Keratinocyte (primary cell): Measurements from ENCODE around the gene LNPEP. TPM values are rescaled to one million over a fixed set of nuclear protein-coding genes. Genes with fewer than 3 reads are reported as not detected.

Experiments used
- DNase-seq: peaks from one replicate; pipeline ENCODE4 v3.0.0-alpha.2; 2011; ENCODE audit warnings: low read depth, missing footprints, low spot score
- FAIRE-seq: peaks from 2 replicates; lab custom pipeline; 2011; peaks lifted over from hg19 to GRCh38; lab: Jason Lieb, UNC
- H2AFZ ChIP-seq: 2 replicates; pipeline ENCODE4 v1.6.0; 2012; ENCODE audit warnings: low read length, control low read depth, inconsistent platforms; ENCODE audit not compliant: control insufficient read depth
- H3K27ac ChIP-seq: 2 replicates; pipeline ENCODE4 v1.5.1; 2011; ENCODE audit warnings: low read length; ENCODE audit not compliant: control insufficient read depth, insufficient read depth
- H3K27me3 ChIP-seq: 3 replicates; pipeline ENCODE4 v1.6.0; 2011; ENCODE audit warnings: low read length; ENCODE audit not compliant: control insufficient read depth, insufficient read depth; ENCODE audit errors: extremely low read depth
- H3K36me3 ChIP-seq, 2 experiments: 2 replicates in 1 of 2; 3 replicates in 1 of 2; pipeline ENCODE4 v1.5.1; 2011; ENCODE audit warnings: low read length in 2 of 2, mild to moderate bottlenecking in 1 of 2; ENCODE audit not compliant: control insufficient read depth in 2 of 2, insufficient read depth in 2 of 2; ENCODE audit errors: extremely low read depth in 1 of 2
- H3K4me1 ChIP-seq: 3 replicates; pipeline ENCODE4 v1.5.1; 2011; ENCODE audit warnings: low read length; ENCODE audit not compliant: control insufficient read depth, insufficient read depth; ENCODE audit errors: extremely low read depth
- H3K4me2 ChIP-seq: 3 replicates; pipeline ENCODE4 v1.6.0; 2011; ENCODE audit warnings: low read depth, low read length; ENCODE audit not compliant: control insufficient read depth, insufficient read depth; ENCODE audit errors: extremely low read depth
- H3K4me3 ChIP-seq, 3 experiments: fragments of 200-600 bp in 1 of 3; sonication (generic) in 1 of 3; 2 replicates in 2 of 3; 3 replicates in 1 of 3; pipeline ENCODE4 v1.5.1; 2011 to 2016; ENCODE audit warnings: low read length in 3 of 3, mild to moderate bottlenecking in 3 of 3, control low read depth in 2 of 3, inconsistent platforms in 1 of 3, low read depth in 1 of 3, mixed read lengths in 1 of 3, mixed run types in 1 of 3, moderate library complexity in 1 of 3; ENCODE audit not compliant: control insufficient read depth in 2 of 3, insufficient read depth in 2 of 3; ENCODE audit errors: extremely low read depth in 1 of 3
- H3K79me2 ChIP-seq: 2 replicates; pipeline ENCODE4 v1.6.0; 2012; ENCODE audit warnings: low read length; ENCODE audit not compliant: control insufficient read depth, insufficient read depth
- H3K9ac ChIP-seq: 3 replicates; pipeline ENCODE4 v1.6.0; 2011; ENCODE audit warnings: low read length; ENCODE audit not compliant: control insufficient read depth, insufficient read depth; ENCODE audit errors: extremely low read depth
- H3K9me1 ChIP-seq: 3 replicates; pipeline ENCODE4 v1.6.0; 2011; ENCODE audit warnings: low read length; ENCODE audit not compliant: control insufficient read depth, insufficient read depth; ENCODE audit errors: extremely low read depth
- H3K9me3 ChIP-seq: 2 replicates; pipeline ENCODE4 v1.5.1; 2012; ENCODE audit warnings: low read depth, low read length; ENCODE audit not compliant: control insufficient read depth
- H4K20me1 ChIP-seq: 3 replicates; pipeline ENCODE4 v1.6.0; 2011; ENCODE audit warnings: low read length; ENCODE audit not compliant: control insufficient read depth, insufficient read depth; ENCODE audit errors: extremely low read depth
- EZH2 ChIP-seq: IDR thresholded peaks from one replicate; pipeline ENCODE4 v1.6.1; 2012; ENCODE audit warnings: inconsistent platforms, mild to moderate bottlenecking, low read length, moderate library complexity
- dilution Hi-C: fragments of 300-500 bp; cut with MboI; formaldehyde crosslinking; loops from one replicate; pipeline ENCODE4 v1.7.0; 2020; ENCODE audit warnings: low sequenced_read_pairs; ENCODE audit not compliant: extremely low pct_ligation_motif_present
- polyA plus RNA-seq, 5 experiments: library from polyadenylated mRNA; depleted of rRNA in 3 of 5; stranded (reverse) in 3 of 5; stranded (forward) in 1 of 5; unstranded in 1 of 5; fragments of >200 nt; gene quantifications; 1 replicate in 1 of 5; 2 replicates in 3 of 5; 3 replicates in 1 of 5; pipeline versions ENCODE4 v1.2.1 to v1.2.3, GENCODE V29; 2011 to 2012; ENCODE audit warnings: missing spikeins in 2 of 5, low read depth in 1 of 5, low replicate concordance in 1 of 5
- TF ChIP-seq, protein P1 (sequence below), 3 experiments: IDR thresholded peaks in 1 of 3; conservative IDR thresholded peaks in 1 of 3; optimal IDR thresholded peaks in 1 of 3; 2 replicates in 2 of 3; 3 replicates in 1 of 3; pipeline versions ENCODE3 to v1.5.1; 2011; ENCODE audit warnings: low read length in 3 of 3, mild to moderate bottlenecking in 3 of 3, moderate library complexity in 2 of 3, control low read depth in 1 of 3, inconsistent platforms in 1 of 3; ENCODE audit not compliant: insufficient read depth in 2 of 3; ENCODE audit errors: extremely low read depth in 1 of 3

Gene LNPEP
- polyA plus RNA-seq, 1 donor (not counting 4 experiments of a cell fraction or from before 2014, with no cell fraction given), result 26.6 TPM

DNA sequence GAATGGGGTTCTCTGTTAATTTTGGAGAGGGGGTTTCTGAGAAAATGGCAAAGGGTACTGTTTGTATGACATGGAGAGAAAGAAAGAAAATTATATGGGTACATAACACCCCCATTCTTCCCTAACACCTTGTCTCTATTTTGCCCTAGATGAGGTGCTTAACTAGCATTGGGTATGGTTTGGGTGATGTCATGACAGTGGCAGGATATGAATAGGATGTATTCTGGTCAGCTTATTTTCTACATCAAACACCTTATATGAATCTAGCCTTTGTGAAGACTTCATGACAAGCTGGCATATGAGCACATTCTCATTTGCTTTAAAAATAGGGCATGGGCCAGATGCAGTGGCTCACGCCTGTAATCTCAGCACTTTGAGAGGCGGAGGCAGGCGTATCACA, 58.6 kb downstream of the LNPEP start:
- no peak for DNase-seq
- Histone ChIP-seq H3K9me1 (no peaks in the 10 kb centered on the region), H3K27me3 (no peaks in the 10 kb centered on the region), H3K9me3 (no peaks in the 10 kb centered on the region), H4K20me1 (no peaks in the 10 kb centered on the region), H2AFZ (no peak overlapping the region), H3K9ac (no peak overlapping the region), H3K4me1 (no peaks in the 10 kb centered on the region), H3K36me3 (peaks cover 3% of the 10 kb centered on the region in 2 experiments), H3K4me2 (no peak overlapping the region), H3K79me2 (no peaks in the 10 kb centered on the region), H3K27ac (no peak overlapping the region), H3K4me3 (no peak overlapping the region)
- TF ChIP-seq EZH2, result no peak
- TF ChIP-seq, protein P1, sequence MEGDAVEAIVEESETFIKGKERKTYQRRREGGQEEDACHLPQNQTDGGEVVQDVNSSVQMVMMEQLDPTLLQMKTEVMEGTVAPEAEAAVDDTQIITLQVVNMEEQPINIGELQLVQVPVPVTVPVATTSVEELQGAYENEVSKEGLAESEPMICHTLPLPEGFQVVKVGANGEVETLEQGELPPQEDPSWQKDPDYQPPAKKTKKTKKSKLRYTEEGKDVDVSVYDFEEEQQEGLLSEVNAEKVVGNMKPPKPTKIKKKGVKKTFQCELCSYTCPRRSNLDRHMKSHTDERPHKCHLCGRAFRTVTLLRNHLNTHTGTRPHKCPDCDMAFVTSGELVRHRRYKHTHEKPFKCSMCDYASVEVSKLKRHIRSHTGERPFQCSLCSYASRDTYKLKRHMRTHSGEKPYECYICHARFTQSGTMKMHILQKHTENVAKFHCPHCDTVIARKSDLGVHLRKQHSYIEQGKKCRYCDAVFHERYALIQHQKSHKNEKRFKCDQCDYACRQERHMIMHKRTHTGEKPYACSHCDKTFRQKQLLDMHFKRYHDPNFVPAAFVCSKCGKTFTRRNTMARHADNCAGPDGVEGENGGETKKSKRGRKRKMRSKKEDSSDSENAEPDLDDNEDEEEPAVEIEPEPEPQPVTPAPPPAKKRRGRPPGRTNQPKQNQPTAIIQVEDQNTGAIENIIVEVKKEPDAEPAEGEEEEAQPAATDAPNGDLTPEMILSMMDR (optimal IDR thresholded peaks at IDR 0.05 in 1 of 3, IDR thresholded peaks at IDR 0.05 in 1 of 3, conservative IDR thresholded peaks at IDR 0.05 in 1 of 3; ENCODE audit: extremely low read depth in 1 of 3, insufficient read depth in 2 of 3, low read length in 3 of 3), result no peak
- dilution Hi-C loops, result no loop called here
- no peak for FAIRE-seq

DNA sequence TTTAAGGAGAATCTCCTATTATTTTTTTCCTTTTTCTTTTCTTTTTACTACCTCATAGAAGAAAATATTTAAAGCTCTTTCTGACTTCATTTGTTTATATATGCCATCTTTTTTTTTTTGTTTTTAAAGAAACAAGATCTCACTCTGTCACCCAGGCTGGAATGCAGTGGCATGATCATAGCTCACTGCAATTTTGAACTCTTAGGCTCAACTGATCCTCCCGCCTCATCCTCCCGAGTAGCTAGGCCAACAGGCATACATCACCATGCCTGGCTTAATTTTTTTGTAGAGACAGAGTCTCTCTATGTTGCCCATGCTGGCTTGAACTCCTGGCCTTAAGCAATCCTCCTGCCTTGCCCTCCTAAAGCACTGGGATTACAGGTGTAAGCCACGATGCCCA, 59.5 kb downstream of the LNPEP start:
- TF ChIP-seq EZH2, result no peak
- TF ChIP-seq, protein P1 (optimal IDR thresholded peaks at IDR 0.05 in 1 of 3, IDR thresholded peaks at IDR 0.05 in 1 of 3, conservative IDR thresholded peaks at IDR 0.05 in 1 of 3; ENCODE audit: extremely low read depth in 1 of 3, insufficient read depth in 2 of 3, low read length in 3 of 3), result no peak
- no peak overlapping the region for H3K4me2 ChIP-seq
- no peak for DNase-seq
- H4K20me1 ChIP-seq, result no peaks in the 10 kb centered on the region
- no peak overlapping the region for H3K4me3 ChIP-seq
- no peak overlapping the region for H2AFZ ChIP-seq
- H3K27ac ChIP-seq, result no peak overlapping the region
- dilution Hi-C loops, result no loop called here
- no peak for FAIRE-seq
- H3K9ac ChIP-seq, result no peak overlapping the region
- no peaks in the 10 kb centered on the region for H3K4me1 ChIP-seq
- H3K9me1 ChIP-seq, result no peaks in the 10 kb centered on the region
- peaks cover 5 to 12% of the 10 kb centered on the region in 2 experiments for H3K36me3 ChIP-seq
- H3K27me3 ChIP-seq, result no peaks in the 10 kb centered on the region
- no peaks in the 10 kb centered on the region for H3K79me2 ChIP-seq
- no peaks in the 10 kb centered on the region for H3K9me3 ChIP-seq
